K562 (cell line): ENCODE measurements around the gene CALML3. TPM values are rescaled to one million over a fixed set of nuclear protein-coding genes. Genes with fewer than 3 reads are reported as not detected.

ENCODE experiments used
- AFF4 ChIP-seq: sonication (generic); formaldehyde crosslinking; IDR thresholded peaks from 2 replicates; pipeline ENCODE4 v1.8.0; 2023; ENCODE audit warnings: mild to moderate bottlenecking, missing genetic modification reagents
- ELF4 ChIP-seq: fragments of 450-650 bp; formaldehyde crosslinking; IDR thresholded peaks from 2 replicates; pipeline ENCODE4 v1.4.0; 2022; ENCODE audit warnings: missing genetic modification characterization
- FOXM1 ChIP-seq, 2 experiments: fragments of 450-650 bp in 1 of 2; sonication (generic) in 1 of 2; formaldehyde crosslinking in 1 of 2; IDR thresholded peaks; 2 replicates each; pipeline versions ENCODE4 v1.6.1 to v1.9.0; 2017 to 2022; ENCODE audit warnings: low read depth in 2 of 2, mild to moderate bottlenecking in 2 of 2, missing genetic modification reagents in 1 of 2, moderate library complexity in 1 of 2
- GABPA ChIP-seq: fragments of 200-800 bp; sonication (Bioruptor generic); conservative IDR thresholded peaks from 2 replicates; pipeline ENCODE4 v1.6.1; 2016; ENCODE audit warnings: low read depth, missing genetic modification characterization, missing compliant biosample characterization
- HBP1 ChIP-seq: fragments of 450-650 bp; formaldehyde crosslinking; IDR thresholded peaks from 2 replicates; pipeline ENCODE4 v1.4.0; 2022; ENCODE audit warnings: missing genetic modification characterization
- HLTF ChIP-seq: fragments of 450-650 bp; IDR thresholded peaks from 2 replicates; pipeline ENCODE4 v1.6.1; 2016
- MBD2 ChIP-seq: sonication (generic); IDR thresholded peaks from 2 replicates; pipeline ENCODE4 v1.6.1; 2016; ENCODE audit warnings: low read depth, borderline replicate concordance
- MEF2D ChIP-seq: conservative IDR thresholded peaks from 2 replicates; pipeline ENCODE4 v1.6.1; 2016; ENCODE audit warnings: low read depth, missing genetic modification characterization, missing compliant biosample characterization
- PCBP1 ChIP-seq: fragments of 200-400 bp; formaldehyde crosslinking; IDR thresholded peaks from 2 replicates; pipeline ENCODE4 v1.6.1; 2018; ENCODE audit warnings: mild to moderate bottlenecking, low read depth, low read length; ENCODE audit not compliant: poor library complexity, severe bottlenecking
- RB1 ChIP-seq: fragments of 450-650 bp; IDR thresholded peaks from 2 replicates; pipeline ENCODE4 v1.6.1; 2017; ENCODE audit warnings: low read depth, mild to moderate bottlenecking
- RCOR1 ChIP-seq, 2 experiments: IDR thresholded peaks; 2 replicates each; pipeline ENCODE4 v1.6.1; 2012; ENCODE audit warnings: low read depth in 2 of 2, low read length in 2 of 2, borderline replicate concordance in 1 of 2, improper control_type of control experiment in 1 of 2
- SIN3B ChIP-seq: fragments of 450-650 bp; IDR thresholded peaks from 2 replicates; pipeline ENCODE4 v1.6.1; 2017; ENCODE audit warnings: low read depth, mild to moderate bottlenecking, moderate library complexity
- SRSF9 ChIP-seq: fragments of 200-400 bp; formaldehyde crosslinking; IDR thresholded peaks from 2 replicates; pipeline ENCODE4 v1.6.1; 2017; ENCODE audit warnings: low read depth, low read length, borderline replicate concordance
- ZBTB43 ChIP-seq: sonication (generic); formaldehyde crosslinking; IDR thresholded peaks from 2 replicates; pipeline ENCODE4 v1.8.0; 2023; ENCODE audit warnings: mild to moderate bottlenecking, missing genetic modification reagents
- ZBTB9 ChIP-seq: fragments of 450-650 bp; formaldehyde crosslinking; IDR thresholded peaks from 2 replicates; pipeline ENCODE4 v1.4.0; 2020; ENCODE audit warnings: mild to moderate bottlenecking, moderate library complexity
- ZNF143 ChIP-seq: sonication (generic); formaldehyde crosslinking; IDR thresholded peaks from 2 replicates; pipeline ENCODE4 v1.9.0; 2022; ENCODE audit warnings: mild to moderate bottlenecking, missing genetic modification reagents
- ZNF212 ChIP-seq: fragments of 450-650 bp; formaldehyde crosslinking; IDR thresholded peaks from 2 replicates; pipeline ENCODE4 v1.4.0; 2020; ENCODE audit warnings: mild to moderate bottlenecking
- polyA plus RNA-seq, 8 experiments: library from polyadenylated mRNA; depleted of rRNA in 4 of 8; stranded (reverse) in 5 of 8; unstranded in 3 of 8; fragments of >200 nt; fragmentation: Nextera tagmentation in 2 of 8; fragmentation: Illumina TruSeq in 1 of 8; extraction: Ambion mirVana in 2 of 8; extraction: Trizol in 1 of 8; gene quantifications; 2 replicates each; pipeline versions ENCODE4 v1.2.1 to v1.2.3, GENCODE V29; 2011 to 2014; ENCODE audit warnings: inconsistent platforms in 1 of 8, missing spikeins in 1 of 8
- total RNA-seq, 7 experiments: library from RNA; depleted of rRNA in 6 of 7; stranded (reverse); fragments of >200 nt in 6 of 7; fragmentation: Illumina TruSeq in 2 of 7; extraction: Trizol in 2 of 7; gene quantifications; 2 replicates each; pipeline versions ENCODE4 v1.2.1 to v1.2.3, GENCODE V29; 2011 to 2021; ENCODE audit warnings: low replicate concordance in 1 of 7

CALML3 gene
- total and polyA plus RNA-seq, 9 of the 15 experiments (the other 6 are each of a cell fraction or from before 2014, with no cell fraction given): not detected

- TF ChIP-seq SRSF9: no peak
- no peak for TF ChIP-seq RB1
- TF ChIP-seq ZNF212 (CRISPR knock-in tag): no peak
- TF ChIP-seq ZNF143 (CRISPR knock-in tag): no peak
- TF ChIP-seq MEF2D: no peak
- TF ChIP-seq HBP1 (CRISPR knock-in tag): peak; percentile 87
- TF ChIP-seq ELF4: 0 out of 2 replicates have a peak, but pooled peaks have one; percentile 41
- no peak for TF ChIP-seq PCBP1
- TF ChIP-seq ZBTB43 (CRISPR knock-in tag): no peak
- no peak for TF ChIP-seq SIN3B
- no peak for TF ChIP-seq AFF4 (CRISPR knock-in tag)
- peak; percentile 54; the same call in 1 of the 2 replicates for TF ChIP-seq MBD2
- no peak; a peak in 1 of 4 replicates for TF ChIP-seq RCOR1 (IDR thresholded peaks at IDR 0.05; ENCODE audit: borderline replicate concordance in 1 of 2, low read depth in 2 of 2, low read length in 2 of 2)
- TF ChIP-seq FOXM1 (IDR thresholded peaks at IDR 0.05; ENCODE audit: low read depth): no peak
- TF ChIP-seq FOXM1 (CRISPR knock-in tag; IDR thresholded peaks at IDR 0.05; ENCODE audit: low read depth): no peak
- TF ChIP-seq ZBTB9 (CRISPR knock-in tag): 0 out of 2 replicates have a peak, but pooled peaks have one; percentile 57
- TF ChIP-seq HLTF: no peak
- TF ChIP-seq GABPA (tag): no peak
These were observed 37.9 kb upstream of the CALML3 start (continued) for GRCh38 chr10:5486853-5487235.
